Upper lobe of right lung (tissue), 1 donor: Measurements from ENCODE around the gene PTPN3. TPM values are rescaled to one million over a fixed set of nuclear protein-coding genes. Genes with fewer than 3 reads are reported as not detected.

Source experiments
- ATAC-seq: fragments of 200-7000 bp; cut with Tn5 transposase; one replicate; pipeline ENCODE4 v1.9.1; 2020; ENCODE audit warnings: mild to moderate bottlenecking, moderate library complexity
- DNase-seq: peaks from one replicate; pipeline ENCODE4 v3.0.0-alpha.2; 2020
- H3K27ac ChIP-seq: fragments of 200-600 bp; one replicate; pipeline ENCODE4 v1.8.0; 2022
- H3K27me3 ChIP-seq: fragments of 200-600 bp; one replicate; pipeline ENCODE4 v1.8.0; 2022; ENCODE audit warnings: mild to moderate bottlenecking
- H3K36me3 ChIP-seq: fragments of 200-600 bp; one replicate; pipeline ENCODE4 v1.8.0; 2022
- H3K4me1 ChIP-seq: fragments of 200-600 bp; one replicate; pipeline ENCODE4 v1.8.0; 2022
- H3K4me3 ChIP-seq: fragments of 200-600 bp; one replicate; pipeline ENCODE4 v1.8.0; 2022; ENCODE audit warnings: mild to moderate bottlenecking
- H3K9me3 ChIP-seq: fragments of 200-600 bp; one replicate; pipeline ENCODE4 v1.8.0; 2022
- CTCF ChIP-seq: fragments of 200-600 bp; IDR thresholded peaks from one replicate; pipeline ENCODE4 v1.8.0; 2022; ENCODE audit warnings: antibody characterized with exemption
- intact Hi-C: fragments of 100-400 bp; cut with DNase I; formaldehyde crosslinking; loops from one replicate; pipeline ENCODE4 v1.11.0; 2022
- total RNA-seq: library from RNA; stranded (reverse); fragmentation: NEBNext Ultra II Directional; extraction: Animal tissue kit (Norgen Biotek cat#: 25700); gene quantifications from one replicate; pipeline ENCODE4 v1.2.1, GENCODE V29; 2021
- donor health status: DM: no; HTN: yes; CAD: no; lungs with severe emphysema.

Gene PTPN3
- total RNA-seq, 1 donor from 2014 or later: 17.1 TPM

- Histone ChIP-seq H3K27me3 (peaks cover 10% of the 10 kb centered on the region), H3K36me3 (no peaks in the 10 kb centered on the region), H3K4me3 (no peak overlapping the region), H3K27ac (no peak overlapping the region), H3K9me3 (no peaks in the 10 kb centered on the region), H3K4me1 (no peaks in the 10 kb centered on the region)
- ATAC-seq (no peak), DNase-seq (no peak)
- intact Hi-C loops: no loop called here
- no peak for TF ChIP-seq CTCF
Measured at GRCh38 chr9:109449036-109449798, 48.9 kb downstream of the PTPN3 start.

- Histone ChIP-seq H3K27ac (no peak overlapping the region), H3K4me3 (no peak overlapping the region), H3K27me3 (peaks cover 10% of the 10 kb centered on the region), H3K9me3 (no peaks in the 10 kb centered on the region), H3K36me3 (no peaks in the 10 kb centered on the region), H3K4me1 (no peaks in the 10 kb centered on the region)
- intact Hi-C loops: no loop called here
- TF ChIP-seq CTCF: no peak
- ATAC-seq (no peak), DNase-seq (no peak)
Measured at GRCh38 chr9:109448223-109448622, 49.9 kb downstream of the PTPN3 start.

- H3K27ac ChIP-seq: no peak overlapping the region
- H3K36me3 ChIP-seq: no peaks in the 10 kb centered on the region
- peaks cover 10% of the 10 kb centered on the region for H3K27me3 ChIP-seq
- TF ChIP-seq CTCF: no peak
- H3K4me3 ChIP-seq: no peak overlapping the region
- H3K4me1 ChIP-seq: no peaks in the 10 kb centered on the region
- DNase-seq: no peak
- intact Hi-C loops: no loop called here
- no peak for ATAC-seq
- no peaks in the 10 kb centered on the region for H3K9me3 ChIP-seq
Measured at GRCh38 chr9:109447329-109448076, 50.6 kb downstream of the PTPN3 start.

GRCh38 chr9:109444771-109445320 lies 53.3 kb downstream of the PTPN3 start:
- peaks cover 10% of the 10 kb centered on the region for H3K27me3 ChIP-seq
- ATAC-seq (no peak), DNase-seq (no peak)
- H3K36me3 ChIP-seq: no peaks in the 10 kb centered on the region
- H3K27ac ChIP-seq: no peak overlapping the region
- H3K4me1 ChIP-seq: no peaks in the 10 kb centered on the region
- H3K9me3 ChIP-seq: no peaks in the 10 kb centered on the region
- H3K4me3 ChIP-seq: no peak overlapping the region
- no peak for TF ChIP-seq CTCF
- intact Hi-C loops: no loop called here

GRCh38 chr9:109442716-109443115 lies 55.4 kb downstream of the PTPN3 start:
- Histone ChIP-seq H3K27me3 (peaks cover 10% of the 10 kb centered on the region), H3K4me3 (no peak overlapping the region), H3K36me3 (no peaks in the 10 kb centered on the region), H3K4me1 (no peaks in the 10 kb centered on the region), H3K9me3 (no peaks in the 10 kb centered on the region), H3K27ac (no peak overlapping the region)
- TF ChIP-seq CTCF: no peak
- ATAC-seq (no peak), DNase-seq (no peak)
- intact Hi-C loops: no loop called here
